OCI-LY7 (cell line): ENCODE data around the gene PIP4K2A. TPM values are rescaled to one million over a fixed set of nuclear protein-coding genes. Genes with fewer than 3 reads are reported as not detected.

Experiments used
- BruUV-seq: library from RNA; stranded (reverse); fragments of 400-500 nt; replicated peaks from 2 replicates; lab custom pipeline; 2021; lab: Mats Ljungman, UMichigan
- CTCF ChIA-PET: fragments of 300-600 bp; sonication (Branson Sonifier 250); formaldehyde crosslinking; loops from one replicate; lab custom pipeline; 2022; ENCODE audit warnings: antibody characterized with exemption; ENCODE audit not compliant: unreplicated experiment; lab: Charles Lee
- POLR2A ChIA-PET: fragments of 300-600 bp; sonication (Branson Sonifier 250); formaldehyde crosslinking; loops from one replicate; lab custom pipeline; 2022; ENCODE audit warnings: antibody characterized with exemption; lab: Charles Lee
- DNase-seq: peaks from one replicate; pipeline ENCODE4 v3.0.0-alpha.2; 2015; ENCODE audit warnings: low spot score
- H2AFZ ChIP-seq: fragments of 200-600 bp; sonication (generic), shearing (Covaris generic); 2 replicates; pipeline ENCODE4 v1.6.1; 2014; ENCODE audit warnings: mild to moderate bottlenecking, antibody characterized with exemption, low read length, moderate library complexity
- H3K27ac ChIP-seq: fragments of 200-600 bp; sonication (generic); 2 replicates; pipeline ENCODE4 v1.5.1; 2014; ENCODE audit warnings: mixed run types, low read depth, mild to moderate bottlenecking, moderate library complexity, low read length, inconsistent platforms; ENCODE audit not compliant: poor library complexity, severe bottlenecking
- H3K36me3 ChIP-seq: fragments of 200-600 bp; sonication (generic); 2 replicates; pipeline ENCODE4 v1.6.1; 2014; ENCODE audit warnings: mild to moderate bottlenecking, antibody characterized with exemption, low read length, moderate library complexity, mixed read lengths; ENCODE audit not compliant: insufficient read depth
- H3K4me1 ChIP-seq: fragments of 200-600 bp; sonication (generic); 2 replicates; pipeline ENCODE4 v1.5.1; 2014; ENCODE audit warnings: mild to moderate bottlenecking, low read length; ENCODE audit not compliant: insufficient read depth, poor library complexity, severe bottlenecking
- H3K4me2 ChIP-seq: fragments of 200-600 bp; sonication (generic); 2 replicates; pipeline ENCODE4 v1.6.1; 2014; ENCODE audit warnings: mild to moderate bottlenecking, low read length
- H3K4me3 ChIP-seq: fragments of 200-600 bp; sonication (generic); 2 replicates; pipeline ENCODE4 v1.5.1; 2014; ENCODE audit warnings: mild to moderate bottlenecking, low read depth, low read length; ENCODE audit not compliant: poor library complexity, severe bottlenecking
- H3K79me2 ChIP-seq: fragments of 200-600 bp; sonication (generic); 2 replicates; pipeline ENCODE4 v1.6.1; 2016; ENCODE audit warnings: low read depth, mild to moderate bottlenecking, low read length, moderate library complexity, mixed read lengths; ENCODE audit not compliant: insufficient read depth
- H3K9me2 ChIP-seq: fragments of 200-600 bp; sonication (generic); 2 replicates; pipeline ENCODE4 v1.6.1; 2016; ENCODE audit warnings: mild to moderate bottlenecking, low read length, mixed read lengths; ENCODE audit not compliant: insufficient read depth
- H3K9me3 ChIP-seq: fragments of 200-600 bp; sonication (generic); 2 replicates; pipeline ENCODE4 v1.6.1; 2014; ENCODE audit warnings: mild to moderate bottlenecking, mixed run types, low read length, mixed read lengths
- H4K20me1 ChIP-seq: fragments of 200-600 bp; sonication (generic); 2 replicates; pipeline ENCODE4 v1.6.1; 2014; ENCODE audit warnings: mild to moderate bottlenecking, antibody characterized with exemption, low read length, moderate library complexity, mixed read lengths; ENCODE audit not compliant: insufficient read depth
- EZH2phosphoT487 ChIP-seq: fragments of 200-600 bp; sonication (generic); IDR thresholded peaks from 2 replicates; pipeline ENCODE4 v1.6.1; 2018; ENCODE audit warnings: low read depth, borderline replicate concordance, mild to moderate bottlenecking, mixed run types, antibody characterized with exemption, low read length, moderate library complexity, mixed read lengths
- intact Hi-C: fragments of 100-400 bp; cut with micrococcal nuclease; formaldehyde crosslinking; loops from one replicate; pipeline ENCODE4 v1.10.0; 2022; ENCODE audit not compliant: unreplicated experiment
- total RNA-seq, 2 experiments: library from RNA; depleted of rRNA in 1 of 2; stranded (reverse); fragments of >200 nt in 1 of 2; shearing (Covaris generic) in 1 of 2; gene quantifications; 2 replicates each; pipeline ENCODE4 v1.2.3, GENCODE V29; 2014 to 2022
- TF ChIP-seq, protein P1 (sequence below): fragments of 200-600 bp; sonication (generic); conservative IDR thresholded peaks from 2 replicates; pipeline ENCODE4 v1.5.1; 2014; ENCODE audit warnings: mild to moderate bottlenecking, antibody characterized with exemption, low read length, moderate library complexity, mixed read lengths

PIP4K2A gene
- total RNA-seq, 2 experiments from 2014 or later = 32.5 to 42.6 TPM

DNA sequence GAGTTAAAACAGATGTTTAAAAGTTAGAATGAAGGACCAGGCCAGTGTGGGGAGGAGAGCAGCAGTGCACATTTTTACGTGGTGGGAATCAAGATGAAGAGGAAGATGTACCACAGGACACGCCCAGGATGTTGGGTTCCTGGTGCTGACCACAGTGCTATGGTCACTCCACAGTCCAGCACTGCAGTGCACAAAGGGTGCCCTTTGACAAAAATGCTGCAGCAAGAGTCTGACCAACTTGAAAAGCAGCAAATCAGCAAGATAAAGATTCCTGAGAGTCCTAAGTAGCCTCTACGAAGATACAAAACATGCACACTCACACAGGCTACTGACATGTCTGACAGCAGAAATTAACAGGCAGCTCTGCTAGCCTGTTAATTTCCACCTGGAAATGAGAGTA is 107.1 kb downstream of the PIP4K2A start:
- peaks cover 70% of the 10 kb centered on the region for H3K4me1 ChIP-seq

DNA sequence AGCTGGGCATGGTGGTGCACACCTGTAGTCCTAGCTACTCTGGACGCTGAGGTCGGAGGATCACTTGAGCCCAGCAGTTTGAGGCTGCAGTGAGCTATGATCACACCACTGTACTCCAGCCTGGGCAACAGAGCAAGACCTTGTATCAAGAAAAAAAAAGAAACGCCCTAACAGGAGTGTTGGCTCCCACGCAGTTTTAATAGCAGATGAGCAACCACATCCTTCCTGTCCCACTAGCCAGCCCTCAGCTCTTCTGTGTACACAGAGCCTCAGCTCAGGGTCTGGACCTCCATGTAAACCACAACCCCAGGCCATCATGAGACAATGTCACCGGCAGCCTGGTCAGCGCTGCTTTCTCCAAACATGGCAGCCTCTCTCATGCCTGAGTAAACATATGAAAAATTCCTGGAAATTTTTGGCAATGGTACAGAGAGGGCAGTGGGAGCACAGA is 108.2 kb downstream of the PIP4K2A start:
- Histone ChIP-seq H3K36me3 (peaks cover 22% of the 10 kb centered on the region), H3K27ac (peak overlapping the region; percentile 67), H3K9me3 (no peaks in the 10 kb centered on the region; the same call in 1 of the 2 replicates), H3K4me2 (peak overlapping the region; percentile 85), H3K79me2 (no peaks in the 10 kb centered on the region), H4K20me1 (no peaks in the 10 kb centered on the region), H3K4me3 (peak overlapping the region; percentile 54), H3K9me2 (no peaks in the 10 kb centered on the region), H3K4me1 (peaks cover 66% of the 10 kb centered on the region), H2AFZ (no peak overlapping the region; the same call in 1 of the 2 replicates)
- ChIA-PET POLR2A (interaction anchor here (0.6 to 2.4 kb wide), 9 partner anchors 9 to 1313 kb away, joined by 3 to 12 read pairs (median 4); no protein-coding TSS in a partner anchor), CTCF (no interaction called here)
- BruUV-seq = no TSS peak
- DNase-seq = peak; percentile 86
- no peak for TF ChIP-seq EZH2phosphoT487
- TF ChIP-seq, protein P1, sequence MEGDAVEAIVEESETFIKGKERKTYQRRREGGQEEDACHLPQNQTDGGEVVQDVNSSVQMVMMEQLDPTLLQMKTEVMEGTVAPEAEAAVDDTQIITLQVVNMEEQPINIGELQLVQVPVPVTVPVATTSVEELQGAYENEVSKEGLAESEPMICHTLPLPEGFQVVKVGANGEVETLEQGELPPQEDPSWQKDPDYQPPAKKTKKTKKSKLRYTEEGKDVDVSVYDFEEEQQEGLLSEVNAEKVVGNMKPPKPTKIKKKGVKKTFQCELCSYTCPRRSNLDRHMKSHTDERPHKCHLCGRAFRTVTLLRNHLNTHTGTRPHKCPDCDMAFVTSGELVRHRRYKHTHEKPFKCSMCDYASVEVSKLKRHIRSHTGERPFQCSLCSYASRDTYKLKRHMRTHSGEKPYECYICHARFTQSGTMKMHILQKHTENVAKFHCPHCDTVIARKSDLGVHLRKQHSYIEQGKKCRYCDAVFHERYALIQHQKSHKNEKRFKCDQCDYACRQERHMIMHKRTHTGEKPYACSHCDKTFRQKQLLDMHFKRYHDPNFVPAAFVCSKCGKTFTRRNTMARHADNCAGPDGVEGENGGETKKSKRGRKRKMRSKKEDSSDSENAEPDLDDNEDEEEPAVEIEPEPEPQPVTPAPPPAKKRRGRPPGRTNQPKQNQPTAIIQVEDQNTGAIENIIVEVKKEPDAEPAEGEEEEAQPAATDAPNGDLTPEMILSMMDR = no peak
- intact Hi-C loops = loop anchor here (10.0 kb wide), 3 partner anchors 291 to 1641 kb away; partner anchors contain the start of gene COMMD3

More for the DNA sequence above, 107.1 kb downstream of the PIP4K2A start:
- H3K9me3 ChIP-seq = no peaks in the 10 kb centered on the region; the same call in 1 of the 2 replicates
- H3K4me3 ChIP-seq = no peak overlapping the region
- H3K27ac ChIP-seq = no peak overlapping the region
- no peaks in the 10 kb centered on the region for H4K20me1 ChIP-seq
- H3K36me3 ChIP-seq = peaks cover 23% of the 10 kb centered on the region
- ChIA-PET POLR2A (no interaction called here), CTCF (no interaction called here)
- TF ChIP-seq, protein P1 = no peak
- no peak for TF ChIP-seq EZH2phosphoT487
- peak overlapping the region; percentile 85; the same call in 1 of the 2 replicates for H3K4me2 ChIP-seq
- H2AFZ ChIP-seq = no peak overlapping the region
- no peaks in the 10 kb centered on the region for H3K9me2 ChIP-seq
- DNase-seq = no peak
- no peaks in the 10 kb centered on the region for H3K79me2 ChIP-seq
- no TSS peak for BruUV-seq
- intact Hi-C loops = loop anchor here (10.0 kb wide), 3 partner anchors 292 to 1642 kb away; partner anchors contain the start of gene COMMD3

DNA sequence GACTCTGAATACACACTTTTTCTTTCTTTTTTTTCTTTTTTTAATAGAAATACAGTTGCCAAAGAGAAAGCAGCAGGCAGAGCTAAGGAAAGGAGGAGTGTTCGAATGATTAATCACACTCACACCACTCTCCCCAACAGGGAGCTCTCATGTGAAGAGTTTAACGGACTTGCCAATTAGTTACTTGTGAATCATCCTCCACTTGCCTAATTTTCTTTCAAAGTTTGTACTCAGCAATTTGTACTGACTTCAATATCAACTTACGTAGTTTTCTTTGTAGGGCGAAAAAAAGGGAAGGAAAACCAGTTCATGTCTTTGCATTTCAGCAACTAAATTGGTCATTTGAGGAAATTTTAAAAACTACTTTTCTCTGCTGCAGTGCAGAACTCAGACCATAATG is 109.2 kb downstream of the PIP4K2A start:
- Histone ChIP-seq H3K4me2 (peak overlapping the region; percentile 85), H3K9me2 (no peaks in the 10 kb centered on the region), H3K4me3 (peak overlapping the region; percentile 54), H3K9me3 (no peaks in the 10 kb centered on the region), H4K20me1 (no peaks in the 10 kb centered on the region), H2AFZ (no peak overlapping the region), H3K79me2 (no peaks in the 10 kb centered on the region), H3K36me3 (peaks cover 15% of the 10 kb centered on the region), H3K27ac (peak overlapping the region; percentile 67), H3K4me1 (peaks cover 66% of the 10 kb centered on the region)
- TF ChIP-seq EZH2phosphoT487 = no peak
- TF ChIP-seq, protein P1 = no peak
- ChIA-PET POLR2A (interaction anchor here (0.6 to 2.4 kb wide), 8 partner anchors 10 to 367 kb away, joined by 3 to 12 read pairs (median 5); no protein-coding TSS in a partner anchor), CTCF (no interaction called here)
- BruUV-seq = no TSS peak
- peak; percentile 48 for DNase-seq
- intact Hi-C loops = loop anchor here (10.0 kb wide), 3 partner anchors 290 to 1640 kb away; partner anchors contain the start of gene COMMD3
